NCI-H1048 (cell line): Measurements from ENCODE around the gene METTL2A.
"Not testable (repeated sequence)": the region's sequence is repeated elsewhere in the genome, so short reads cannot be mapped to it uniquely, and the experiment has no call there.

ENCODE experiments used
- DNase-seq: peaks from one replicate; lab custom pipeline; 2025; lab: John Stamatoyannopoulos, UW

METTL2A gene

DNA sequence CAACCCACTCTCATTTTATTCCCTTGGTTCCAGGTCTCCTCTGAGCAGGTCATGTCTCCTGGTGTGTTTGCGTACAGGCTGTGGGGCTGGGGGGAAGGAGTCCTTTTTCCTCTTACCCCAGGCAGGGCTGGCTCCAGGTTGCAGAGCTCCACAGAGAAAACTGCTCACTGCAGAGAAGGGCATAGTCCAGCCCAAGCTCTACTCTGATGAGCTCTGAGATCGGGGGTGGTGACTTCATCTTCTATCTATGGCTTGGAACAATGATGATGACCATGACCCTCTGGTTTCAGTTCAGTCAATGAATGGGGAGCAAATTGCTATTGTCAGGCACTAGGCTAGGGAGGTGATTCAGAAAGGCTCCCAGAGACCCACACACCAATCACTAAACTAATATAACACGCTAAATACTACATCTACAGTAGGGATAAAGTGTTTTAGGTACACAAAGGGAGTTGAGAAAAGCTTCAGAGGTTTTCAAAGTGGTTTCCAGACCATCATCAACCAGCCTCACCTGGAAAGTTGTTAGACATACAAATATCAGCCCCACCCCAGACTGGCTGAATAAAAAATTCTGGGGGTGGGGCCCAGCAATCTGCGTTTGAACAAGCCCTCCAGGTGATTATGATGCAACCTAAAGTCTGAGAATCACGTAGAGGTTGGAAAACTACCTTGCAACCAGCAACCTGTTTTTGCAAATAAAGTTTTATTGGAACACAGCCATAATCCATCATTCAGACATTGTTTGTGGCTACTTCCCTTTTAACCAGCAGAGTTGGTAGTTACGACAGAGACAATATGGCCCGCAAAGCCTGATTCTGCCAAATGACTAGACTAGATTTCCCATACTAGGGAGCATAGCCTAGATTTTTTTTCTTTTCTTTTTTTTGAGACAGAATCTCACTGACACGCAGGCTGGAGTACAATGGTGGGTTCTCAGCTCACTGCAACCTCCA lies 49.6 kb downstream of the METTL2A start:
- DNase-seq: not testable (repeated sequence)

DNA sequence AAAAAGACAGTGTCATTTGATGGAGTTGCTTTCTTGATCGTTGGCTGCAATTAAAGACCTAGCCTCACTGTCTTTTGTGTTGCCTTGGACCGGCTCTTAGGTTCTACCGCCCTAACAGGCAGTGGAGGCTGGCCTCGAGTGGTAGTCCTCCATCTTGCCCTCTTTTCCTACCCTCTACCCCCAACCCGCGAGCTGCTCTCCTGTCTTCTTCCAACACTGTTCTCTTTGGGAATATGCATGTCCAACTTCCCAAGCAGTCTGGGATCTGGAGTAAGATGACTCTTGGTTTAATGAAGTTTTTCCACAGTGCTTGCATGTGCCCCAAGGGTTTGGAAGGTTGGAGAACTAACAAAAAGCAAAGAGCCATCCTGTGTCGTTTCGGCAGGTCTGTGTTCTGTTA lies 53.4 kb downstream of the METTL2A start:
- not testable (repeated sequence) for DNase-seq

DNA sequence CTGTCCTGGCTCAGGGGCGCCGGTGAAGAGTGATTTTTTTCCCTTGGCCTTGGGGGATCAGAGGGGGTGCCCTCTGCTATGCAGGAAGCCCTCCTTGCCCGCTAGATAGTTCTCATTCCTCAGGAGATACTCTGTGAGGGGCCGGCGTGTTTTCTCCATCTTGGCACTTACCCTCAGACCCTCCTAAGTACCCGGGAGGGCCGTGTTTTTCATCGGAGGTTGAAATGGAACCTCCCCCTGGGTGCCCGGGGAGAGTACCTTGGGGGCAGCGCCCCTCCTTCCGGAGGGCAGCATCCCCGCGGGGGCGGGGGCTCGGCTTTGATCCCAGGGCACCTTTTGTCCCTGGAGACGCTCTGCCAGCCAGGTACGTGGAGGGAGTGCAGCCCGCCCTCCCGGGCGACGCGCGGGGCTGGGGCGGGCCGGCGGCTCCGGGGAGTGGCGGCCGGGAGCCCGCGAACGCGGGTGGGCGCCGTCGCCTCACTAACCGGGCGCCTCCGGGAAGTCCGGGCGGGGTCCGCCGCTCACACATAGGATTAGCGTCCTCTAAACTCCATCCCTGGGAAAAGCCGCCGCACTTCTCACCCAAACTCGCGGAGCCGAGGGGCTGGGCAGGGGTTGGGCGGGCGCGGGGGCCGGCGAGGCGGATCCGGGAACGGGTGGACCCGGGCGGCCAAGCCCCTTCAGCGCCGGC lies 54.2 kb downstream of the METTL2A start:
- DNase-seq: not testable (repeated sequence)

DNA sequence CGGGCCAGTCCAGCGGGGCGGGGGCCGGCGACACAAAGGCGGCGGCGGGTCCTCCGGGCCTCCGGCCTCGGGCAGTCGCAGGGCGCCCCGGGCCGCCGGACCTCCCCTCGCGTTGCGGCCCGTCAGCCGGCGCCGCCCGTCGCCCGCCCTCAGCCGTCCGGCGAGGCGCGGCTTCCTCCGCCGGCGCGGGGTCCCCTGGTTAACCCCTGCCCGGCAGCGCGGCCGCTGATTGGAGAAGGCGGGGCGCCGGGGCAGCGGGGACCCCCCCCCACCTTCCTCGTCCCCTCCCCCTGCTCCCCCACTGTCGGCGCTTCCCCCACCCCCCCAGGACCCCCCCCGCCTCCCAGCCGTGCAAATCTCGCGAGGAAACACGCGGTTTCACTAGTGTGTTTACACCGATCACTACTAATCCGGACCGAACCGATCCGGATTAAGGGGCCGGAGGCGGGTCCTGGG lies 54.8 kb downstream of the METTL2A start, which contains the start of gene TLK2:
TLK2 (plus strand) TSS at position 402 of the 456 bp plus-strand sequence. CDS start 2,301 bp downstream, outside the sequence.
- peak; percentile 23 for DNase-seq

DNA sequence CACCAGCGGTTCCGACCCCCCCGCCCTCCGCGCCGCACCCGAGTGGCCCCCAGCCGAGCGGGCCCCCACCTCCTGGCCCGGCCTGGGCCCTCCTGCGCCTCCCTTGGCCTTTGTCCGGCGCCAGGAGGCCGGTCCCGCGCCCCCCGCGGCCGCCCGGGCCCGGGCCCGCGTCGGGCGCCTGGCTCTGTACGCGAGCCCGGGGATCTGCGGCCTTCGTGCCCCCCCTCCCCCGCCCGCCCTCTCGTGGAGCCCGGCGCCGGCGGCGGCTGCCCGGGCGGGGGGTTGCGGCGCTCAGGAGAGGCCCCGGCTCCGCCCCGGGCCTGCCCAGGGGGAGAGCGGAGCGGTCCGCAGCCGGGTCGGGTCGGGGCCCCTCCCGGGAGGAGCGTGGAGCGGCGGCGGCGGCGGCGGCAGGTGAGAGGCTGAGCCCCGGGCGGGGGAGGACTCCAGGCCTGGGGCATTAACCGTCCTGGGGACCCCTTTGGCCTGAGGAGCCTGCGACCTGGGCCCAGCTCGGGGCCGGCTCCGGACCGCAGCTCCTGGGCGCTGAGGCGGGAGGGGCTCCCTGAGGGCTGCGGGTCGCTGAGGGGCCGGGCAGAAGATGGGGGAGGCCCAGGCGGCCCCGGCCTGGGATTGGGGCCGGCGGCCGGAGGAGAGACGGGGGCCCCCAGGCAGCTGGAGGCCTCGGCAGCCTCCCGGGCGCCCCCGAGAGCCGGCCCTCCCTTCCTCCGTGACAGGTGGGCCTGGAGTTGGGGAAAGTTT lies 55.4 kb downstream of the METTL2A start:
- not testable (repeated sequence) for DNase-seq

DNA sequence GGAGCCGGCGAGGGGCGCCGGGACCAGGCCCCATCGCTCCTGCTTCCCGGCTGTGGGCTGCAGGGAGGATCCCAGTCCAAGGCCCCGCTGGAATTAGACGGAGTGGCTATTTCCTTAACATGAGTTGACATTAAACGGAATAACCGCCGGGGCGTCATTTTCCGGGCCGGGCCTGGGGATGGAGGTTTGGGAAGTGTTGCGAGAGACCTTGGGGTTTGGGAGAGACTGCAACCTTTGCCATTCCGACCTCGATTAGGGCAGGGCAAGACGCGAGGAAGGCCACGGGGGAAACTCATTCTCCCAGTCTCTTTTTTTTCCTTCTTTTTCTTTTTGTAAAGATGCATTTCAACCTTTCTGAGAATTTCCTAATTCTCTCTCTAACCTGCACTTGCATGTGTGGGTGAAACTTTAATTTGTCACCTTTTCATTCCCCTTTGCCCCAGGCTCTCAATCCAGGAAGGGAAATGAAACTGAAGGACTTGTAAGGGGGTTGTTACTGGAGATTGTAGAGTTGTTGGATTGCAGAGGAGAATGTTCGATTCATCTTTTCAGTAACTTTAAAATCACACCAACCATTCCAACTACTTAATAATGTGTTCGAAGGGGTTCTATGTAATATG lies 56.1 kb downstream of the METTL2A start:
- not testable (repeated sequence) for DNase-seq

DNA sequence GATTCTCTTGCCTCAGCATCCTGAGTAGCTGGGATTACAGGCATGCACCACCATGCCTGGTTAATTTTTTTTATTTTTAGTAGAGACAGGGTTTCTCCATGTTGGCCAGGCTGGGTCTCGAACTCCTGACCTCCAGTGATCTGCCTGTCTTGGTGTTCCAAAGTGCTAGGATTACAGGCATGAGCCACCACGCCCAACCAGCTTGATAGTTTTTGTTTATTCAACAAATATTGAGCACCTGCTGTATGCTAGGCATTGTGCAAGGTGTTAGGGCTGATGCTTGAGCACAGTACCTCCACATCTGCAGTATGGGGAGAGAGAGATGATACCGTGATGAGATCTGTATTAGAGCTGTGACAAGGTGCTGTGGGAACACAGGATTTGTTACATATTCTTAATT lies 58.9 kb downstream of the METTL2A start:
- DNase-seq: not testable (repeated sequence)

DNA sequence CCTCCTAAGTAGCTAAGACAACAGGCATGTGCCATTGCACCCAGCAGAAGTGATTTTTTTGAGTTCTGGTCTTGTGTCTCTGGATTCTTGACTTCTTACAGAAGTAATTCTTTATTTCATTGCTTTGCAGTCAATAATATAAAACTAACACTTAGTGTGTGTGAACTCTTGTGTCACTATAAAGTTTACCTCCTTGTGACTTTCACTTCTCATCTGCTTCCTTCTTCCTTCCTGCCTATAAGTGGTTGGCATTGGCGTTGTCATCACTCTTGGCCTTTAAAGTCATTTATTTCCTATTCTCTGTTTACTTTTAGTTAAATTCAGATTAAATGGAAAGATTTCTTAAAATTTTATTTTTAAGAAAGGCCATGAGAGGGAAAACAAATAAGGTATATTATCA lies 67.3 kb downstream of the METTL2A start:
- not testable (repeated sequence) for DNase-seq

DNA sequence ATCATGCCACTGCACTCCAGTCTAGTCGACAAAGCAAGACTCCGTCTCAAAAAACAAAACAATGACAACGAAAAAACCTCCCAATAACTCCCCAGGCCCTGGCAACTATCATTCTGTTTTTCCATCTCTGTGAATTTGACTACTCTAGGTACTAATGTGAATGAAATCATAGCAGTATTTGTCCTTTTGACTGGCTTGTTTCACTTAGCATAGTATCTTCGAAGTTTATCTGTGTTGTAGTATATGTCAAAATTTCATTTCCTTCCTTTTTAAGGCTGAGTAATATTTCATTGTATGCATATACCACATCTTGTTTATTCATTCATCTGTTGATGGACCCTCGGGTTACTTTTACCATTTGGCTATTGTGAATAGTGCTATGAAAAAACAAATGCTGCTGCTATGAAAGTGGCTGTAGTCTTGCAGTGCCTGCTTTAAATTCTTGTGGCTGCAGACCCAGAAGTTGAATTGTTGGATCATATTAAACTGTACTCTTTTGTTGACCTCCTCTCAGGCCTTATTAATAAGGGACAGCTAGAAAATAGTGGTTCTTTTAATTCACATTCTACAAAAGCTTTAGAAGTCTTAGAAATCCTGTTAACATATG lies 69.5 kb downstream of the METTL2A start:
- not testable (repeated sequence) for DNase-seq

DNA sequence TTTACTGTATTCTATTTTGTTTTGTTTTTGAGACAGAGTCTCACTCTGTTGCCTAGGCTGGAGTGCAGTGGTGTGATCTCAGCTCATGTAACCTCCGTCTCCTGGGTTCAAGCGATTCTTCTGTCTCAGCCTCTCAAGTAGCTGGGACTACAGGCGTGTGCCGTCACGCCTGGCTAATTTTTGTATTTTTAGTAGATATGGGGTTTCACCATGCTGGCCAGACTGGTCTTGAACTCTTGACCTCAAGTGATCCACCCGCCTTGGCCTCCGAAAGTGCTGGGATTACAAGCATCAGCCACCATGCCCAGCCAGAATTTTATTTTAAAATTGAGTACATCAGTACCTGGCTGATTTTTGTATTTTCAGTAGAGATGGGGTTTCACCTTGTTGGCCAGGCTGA lies 70.4 kb downstream of the METTL2A start:
- not testable (repeated sequence) for DNase-seq

DNA sequence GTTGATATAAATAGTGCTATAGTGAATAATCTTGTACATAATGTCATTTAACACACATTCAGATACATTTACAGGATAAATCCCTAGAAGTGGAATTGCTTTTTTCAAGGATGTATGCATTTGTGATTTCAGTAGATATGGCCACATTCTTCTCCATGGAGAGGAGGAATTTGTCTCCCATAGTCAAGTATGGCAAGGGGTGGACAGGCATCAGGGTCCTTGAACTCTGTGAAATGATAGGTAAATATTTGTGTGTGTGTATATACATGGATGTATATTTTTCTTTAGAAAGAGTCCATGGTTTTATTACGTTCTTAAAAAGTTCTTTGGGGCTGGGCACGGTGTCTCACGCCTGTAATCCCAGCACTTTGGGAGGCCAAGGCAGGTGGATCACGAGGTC lies 72.6 kb downstream of the METTL2A start:
- DNase-seq: not testable (repeated sequence)

DNA sequence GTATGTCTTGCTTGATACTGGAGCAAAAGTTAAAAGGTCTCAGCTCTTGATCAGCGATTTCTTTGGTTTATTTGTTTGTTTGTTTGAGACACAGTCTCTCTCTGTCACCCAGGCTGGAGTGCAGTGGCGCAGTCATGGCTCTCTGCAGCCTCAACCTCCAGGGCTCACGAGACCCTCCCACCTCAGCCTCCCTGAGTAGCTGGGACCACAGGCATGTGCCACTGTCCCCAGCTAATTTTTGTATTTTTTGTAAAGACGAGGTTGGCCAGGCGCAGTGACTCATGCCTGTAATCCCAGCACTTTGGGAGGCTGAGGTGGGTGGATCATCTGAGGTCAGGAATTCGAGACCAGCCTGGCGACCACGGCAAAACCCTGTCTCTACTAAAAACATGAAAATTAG lies 75.1 kb downstream of the METTL2A start:
- DNase-seq: not testable (repeated sequence)
